ENCODE measurements around the gene TNN.
"Not testable (repeated sequence)": the region's sequence is repeated elsewhere in the genome, so short reads cannot be mapped to it uniquely, and the experiment has no call there.

The TNN gene

DNA sequence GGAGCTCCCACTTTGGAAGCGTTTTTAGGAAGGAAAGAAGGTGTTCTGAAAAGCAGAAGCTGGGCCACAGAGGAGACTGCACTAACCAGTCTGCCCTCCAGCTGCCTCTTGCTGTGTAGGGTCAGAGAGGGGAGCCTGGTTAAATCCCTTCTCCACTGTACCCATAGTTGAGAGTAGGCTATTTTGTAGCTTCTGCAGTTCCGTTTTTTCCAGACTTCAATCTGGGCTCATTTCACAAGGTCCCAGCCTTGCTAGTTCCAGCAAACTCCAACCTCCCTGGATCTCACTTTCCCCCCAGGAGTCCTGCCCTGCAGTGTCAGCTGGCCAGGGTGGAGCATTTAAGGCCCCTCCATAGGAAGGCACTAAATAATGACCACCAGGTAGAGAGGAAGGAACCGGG is 11.0 kb downstream of the TNN start:
- FAIRE-seq (no peak), DNase-seq (ENCODE audit: insufficient read length, low spot score) (no peak)
- TF ChIP-seq POLR2A (IDR thresholded peaks at IDR 0.05; ENCODE audit: low read depth, low read length), result no peak

DNA sequence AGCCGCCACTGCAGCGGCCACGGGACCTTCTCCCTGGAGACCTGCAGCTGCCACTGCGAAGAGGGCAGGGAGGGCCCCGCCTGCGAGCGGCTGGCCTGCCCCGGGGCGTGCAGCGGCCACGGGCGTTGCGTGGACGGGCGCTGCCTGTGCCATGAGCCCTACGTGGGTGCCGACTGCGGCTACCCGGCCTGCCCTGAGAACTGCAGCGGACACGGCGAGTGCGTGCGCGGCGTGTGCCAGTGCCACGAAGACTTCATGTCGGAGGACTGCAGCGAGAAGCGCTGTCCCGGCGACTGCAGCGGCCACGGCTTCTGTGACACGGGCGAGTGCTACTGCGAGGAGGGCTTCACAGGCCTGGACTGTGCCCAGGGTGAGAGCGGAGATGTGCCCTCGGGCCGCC is 11.7 kb downstream of the TNN start:
- FAIRE-seq (no peak), DNase-seq (ENCODE audit: insufficient read length, low spot score) (no peak)
- no peak for TF ChIP-seq POLR2A (IDR thresholded peaks at IDR 0.05; ENCODE audit: low read depth, low read length)

DNA sequence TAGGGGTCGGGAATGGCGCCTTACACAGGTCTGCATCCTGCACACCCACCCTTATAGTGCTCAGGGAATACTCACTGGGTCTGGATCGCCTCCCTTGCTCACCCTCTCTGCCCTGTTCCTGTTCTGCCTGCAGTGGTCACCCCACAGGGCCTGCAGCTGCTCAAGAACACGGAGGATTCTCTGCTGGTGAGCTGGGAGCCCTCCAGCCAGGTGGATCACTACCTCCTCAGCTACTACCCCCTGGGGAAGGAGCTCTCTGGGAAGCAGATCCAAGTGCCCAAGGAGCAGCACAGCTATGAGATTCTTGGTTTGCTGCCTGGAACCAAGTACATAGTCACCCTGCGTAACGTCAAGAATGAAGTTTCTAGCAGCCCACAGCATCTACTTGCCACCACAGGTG is 12.4 kb downstream of the TNN start:
- TF ChIP-seq POLR2A (IDR thresholded peaks at IDR 0.05; ENCODE audit: low read depth, low read length), result no peak
- no peak for DNase-seq (ENCODE audit: insufficient read length, low spot score)
- no peak for FAIRE-seq

DNA sequence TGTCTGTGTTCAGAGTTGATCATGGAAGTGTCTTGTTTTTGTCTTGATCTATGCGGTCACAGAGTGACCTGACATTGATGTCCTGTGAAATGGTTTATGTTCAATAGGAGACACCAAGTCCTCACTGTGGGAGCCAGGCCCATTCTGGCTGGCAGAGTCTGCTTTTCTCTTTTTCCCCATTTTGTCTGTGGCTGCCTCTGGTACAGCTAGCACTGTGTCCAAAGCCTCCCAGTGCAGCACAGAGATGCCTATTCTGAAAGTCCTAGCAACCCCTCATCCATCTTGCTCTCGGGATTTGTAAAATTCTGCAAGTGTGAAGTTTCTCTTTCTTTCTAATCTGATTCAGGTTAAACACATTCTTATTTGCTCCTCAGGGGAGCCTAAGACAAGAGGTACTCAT is 14.3 kb downstream of the TNN start:
- DNase-seq (ENCODE audit: insufficient read length, low spot score) (no peak), FAIRE-seq (no peak)
- no peak for TF ChIP-seq POLR2A (IDR thresholded peaks at IDR 0.05; ENCODE audit: low read depth, low read length)

DNA sequence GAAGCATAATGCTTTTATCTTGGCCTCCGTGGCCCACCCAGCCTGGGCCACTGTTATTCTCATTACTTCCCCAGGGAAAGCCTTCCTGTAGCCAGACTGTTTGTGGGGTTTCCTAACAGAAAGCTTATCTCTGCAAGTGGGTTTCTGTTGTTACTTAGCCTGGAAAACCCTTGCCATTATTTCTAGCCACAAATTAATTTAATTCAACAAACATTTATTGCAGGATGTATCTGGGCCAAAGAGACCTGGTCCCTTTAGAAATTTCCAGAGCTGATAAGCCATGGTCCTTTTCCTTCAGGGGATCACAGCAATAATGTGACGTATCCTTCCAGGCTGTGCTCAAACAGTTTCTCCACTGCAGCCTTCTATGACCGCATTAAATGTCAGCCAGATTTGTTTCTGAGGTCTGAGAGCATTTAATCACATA is 20.9 kb downstream of the TNN start:
- DNase-seq (ENCODE audit: insufficient read length, low spot score), result no peak
- no peak for TF ChIP-seq POLR2A (IDR thresholded peaks at IDR 0.05; ENCODE audit: low read depth, low read length)
- FAIRE-seq, result no peak

DNA sequence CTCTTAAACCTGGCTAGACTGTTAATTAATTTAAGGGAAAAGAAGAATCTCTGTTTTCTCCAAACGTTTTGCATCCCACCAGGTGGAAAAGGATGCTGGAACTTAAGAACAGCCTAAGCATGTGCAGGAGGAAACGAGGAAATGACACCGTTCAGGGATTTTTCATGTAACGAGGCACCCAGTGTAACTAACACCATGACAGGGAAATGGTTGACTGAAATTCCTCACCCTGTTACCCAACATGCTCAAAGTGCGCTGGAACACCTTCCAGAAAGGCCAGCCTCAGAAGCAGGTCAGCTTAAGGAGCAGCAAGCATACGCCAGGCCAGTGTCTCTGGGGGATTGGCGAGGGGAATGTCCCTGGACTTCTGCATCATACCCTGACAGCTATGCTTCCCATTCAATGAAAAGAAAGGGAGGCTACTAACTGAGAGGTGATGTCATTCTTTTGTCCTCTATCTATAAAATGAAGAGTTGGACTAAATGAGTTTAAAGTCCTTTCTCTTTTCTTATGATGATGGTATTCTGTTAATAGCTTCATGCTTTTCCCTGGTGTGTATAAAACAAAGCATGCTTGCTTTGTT is 21.6 kb downstream of the TNN start:
- no peak for TF ChIP-seq POLR2A (IDR thresholded peaks at IDR 0.05; ENCODE audit: low read depth, low read length)
- no peak for FAIRE-seq
- no peak for DNase-seq (ENCODE audit: insufficient read length, low spot score)

DNA sequence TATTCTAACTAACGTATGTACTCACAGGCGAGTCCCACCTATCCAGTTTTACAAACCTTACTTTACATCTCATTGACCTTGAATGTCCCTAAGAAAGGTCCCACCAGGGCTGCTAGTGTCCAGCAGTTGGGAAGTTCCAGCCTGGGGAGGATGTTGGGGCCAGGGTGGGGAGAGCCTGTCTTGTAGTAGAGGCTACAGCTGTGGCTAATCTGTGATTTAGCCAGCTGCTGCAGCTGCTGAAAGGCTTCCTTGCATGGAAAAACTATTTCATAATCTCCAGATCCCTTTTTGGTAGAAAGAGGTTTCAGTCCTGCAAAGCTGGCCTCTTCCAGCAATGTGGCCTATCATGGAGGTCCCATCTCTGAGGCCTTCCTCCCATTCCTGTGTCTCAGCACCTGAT is 23.1 kb downstream of the TNN start:
- TF ChIP-seq POLR2A (IDR thresholded peaks at IDR 0.05; ENCODE audit: low read depth, low read length), result no peak
- DNase-seq (ENCODE audit: insufficient read length, low spot score) (no peak), FAIRE-seq (no peak)

DNA sequence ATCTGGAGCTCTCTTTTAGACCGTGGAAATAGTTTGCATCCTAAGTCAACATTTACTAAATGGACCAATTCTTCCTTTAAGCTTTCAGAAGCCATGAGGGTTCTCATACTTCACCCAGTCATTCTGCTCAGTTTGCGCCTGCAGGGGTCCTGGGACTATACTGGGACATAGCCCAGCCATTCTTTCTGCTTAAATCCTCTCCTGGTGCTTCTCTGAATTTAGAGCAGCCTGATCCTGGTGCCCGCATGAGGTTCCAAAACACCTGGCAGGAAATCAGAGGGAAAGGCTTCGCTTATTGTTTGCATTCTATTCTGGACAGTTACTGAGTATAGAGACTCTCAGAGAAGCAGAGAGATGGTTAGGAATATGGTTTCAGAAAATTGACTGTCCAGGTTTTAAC is 27.0 kb downstream of the TNN start:
- FAIRE-seq (no peak), DNase-seq (ENCODE audit: insufficient read length, low spot score) (no peak)
- no peak for TF ChIP-seq POLR2A (IDR thresholded peaks at IDR 0.05; ENCODE audit: low read depth, low read length)

DNA sequence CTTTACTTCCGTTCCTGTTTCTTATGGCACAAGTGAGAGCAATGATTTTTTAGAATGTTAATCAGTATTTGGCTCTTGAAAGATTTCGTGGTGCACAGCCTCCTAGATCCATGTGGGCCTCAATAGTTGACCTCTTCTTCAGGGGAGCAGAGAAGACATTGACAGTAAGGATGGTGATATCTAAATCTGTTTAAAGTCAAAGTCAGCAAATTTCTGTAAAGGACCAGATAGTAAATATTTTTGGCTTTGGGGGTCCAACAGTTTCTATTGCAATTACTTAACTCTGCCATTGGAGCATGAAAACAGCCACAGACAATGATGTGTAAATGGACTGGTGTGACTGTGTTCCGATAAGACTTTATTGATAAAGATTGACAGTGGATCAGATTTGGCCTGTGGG is 27.4 kb downstream of the TNN start:
- no peak for DNase-seq (ENCODE audit: insufficient read length, low spot score)
- FAIRE-seq, result no peak
- TF ChIP-seq POLR2A (IDR thresholded peaks at IDR 0.05; ENCODE audit: low read depth, low read length), result no peak

DNA sequence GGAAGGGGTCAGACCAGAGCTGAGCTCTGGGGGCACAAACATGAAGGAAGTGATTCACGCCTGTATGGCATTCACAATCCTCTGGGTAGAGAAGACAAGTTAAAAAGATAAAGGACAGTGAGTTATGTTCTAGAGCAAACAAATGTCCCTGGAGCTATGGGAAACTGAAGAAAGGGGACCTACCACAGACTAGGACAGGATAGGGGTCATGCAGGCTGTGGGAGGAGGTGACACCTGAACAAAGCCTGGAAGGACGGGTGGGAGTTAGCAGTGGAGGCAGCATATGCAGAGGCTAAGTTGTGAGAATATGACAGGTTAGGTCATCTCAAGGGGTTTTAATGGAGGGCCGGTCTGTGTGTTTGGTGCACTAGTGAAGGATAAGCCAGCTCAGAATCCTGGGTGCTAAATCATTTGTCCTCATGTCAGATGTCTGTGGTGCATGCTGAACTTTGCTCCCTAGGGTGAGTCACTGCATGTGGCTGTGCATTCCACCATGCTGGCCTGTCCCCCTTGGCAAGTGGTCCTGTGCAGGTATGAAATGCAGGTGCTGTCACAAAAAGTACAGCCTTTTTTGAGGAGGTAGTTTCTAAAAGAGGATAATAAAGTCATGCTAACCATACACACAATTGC is 28.5 kb downstream of the TNN start:
- DNase-seq (ENCODE audit: insufficient read length, low spot score) (no peak), FAIRE-seq (no peak)
- TF ChIP-seq POLR2A (IDR thresholded peaks at IDR 0.05; ENCODE audit: low read depth, low read length), result no peak

DNA sequence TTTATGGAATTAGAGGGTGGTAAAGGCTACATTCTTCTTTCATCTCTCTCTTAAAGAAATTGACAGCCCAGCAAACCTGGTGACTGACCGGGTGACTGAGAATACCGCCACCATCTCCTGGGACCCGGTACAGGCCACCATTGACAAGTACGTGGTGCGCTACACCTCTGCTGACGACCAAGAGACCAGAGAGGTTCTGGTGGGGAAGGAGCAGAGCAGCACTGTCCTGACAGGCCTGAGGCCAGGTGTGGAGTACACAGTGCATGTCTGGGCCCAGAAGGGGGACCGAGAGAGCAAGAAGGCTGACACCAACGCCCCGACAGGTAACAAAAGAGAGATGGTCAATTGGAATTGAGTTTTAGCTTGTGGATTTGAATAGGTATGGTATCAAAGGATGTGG is 29.7 kb downstream of the TNN start:
- DNase-seq (ENCODE audit: insufficient read length, low spot score) (no peak), FAIRE-seq (no peak)
- TF ChIP-seq POLR2A (IDR thresholded peaks at IDR 0.05; ENCODE audit: low read depth, low read length), result no peak

DNA sequence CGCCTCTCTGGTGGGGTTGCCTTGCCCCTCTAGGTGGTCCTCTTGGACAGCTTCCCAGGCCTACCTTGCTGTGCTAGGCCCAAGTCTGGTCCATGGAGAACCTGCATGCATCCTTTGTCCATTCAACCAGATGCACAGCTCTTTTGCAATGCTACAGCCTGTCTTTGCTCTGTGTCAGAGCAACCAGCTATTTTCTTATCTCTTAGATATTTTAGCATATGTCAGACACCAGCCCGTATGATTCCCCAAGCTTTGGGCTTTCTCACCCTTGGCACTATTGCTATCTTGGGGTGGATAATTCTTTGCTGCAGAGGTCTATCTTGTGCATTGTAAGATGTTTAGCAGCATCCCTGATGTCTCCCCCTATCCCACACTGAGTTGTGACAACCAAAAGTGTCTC is 32.3 kb downstream of the TNN start:
- no peak for FAIRE-seq
- TF ChIP-seq POLR2A (IDR thresholded peaks at IDR 0.05; ENCODE audit: low read depth, low read length), result no peak
- no peak for DNase-seq (ENCODE audit: insufficient read length, low spot score)

DNA sequence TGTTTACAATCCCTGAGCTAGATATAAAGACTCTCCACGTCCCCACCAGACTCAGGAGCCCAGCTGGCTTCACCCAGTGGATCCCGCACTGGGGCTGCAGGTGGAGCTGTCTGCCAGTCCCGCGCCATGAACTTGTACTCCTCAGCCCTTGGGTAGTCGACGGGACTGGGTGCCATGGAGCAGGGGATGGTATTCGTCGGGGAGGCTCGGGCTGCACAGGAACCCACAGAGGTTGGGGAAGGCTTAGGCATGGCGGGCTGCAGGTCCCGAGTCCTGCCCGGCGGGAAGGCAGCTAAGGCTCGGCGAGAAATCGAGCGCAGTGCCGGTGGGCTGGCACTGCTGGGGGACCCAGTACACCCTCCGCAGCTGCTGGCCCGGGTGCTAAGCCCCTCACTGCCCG is 34.5 kb downstream of the TNN start:
- DNase-seq (ENCODE audit: insufficient read length, low spot score); FAIRE-seq: not testable (repeated sequence)

DNA sequence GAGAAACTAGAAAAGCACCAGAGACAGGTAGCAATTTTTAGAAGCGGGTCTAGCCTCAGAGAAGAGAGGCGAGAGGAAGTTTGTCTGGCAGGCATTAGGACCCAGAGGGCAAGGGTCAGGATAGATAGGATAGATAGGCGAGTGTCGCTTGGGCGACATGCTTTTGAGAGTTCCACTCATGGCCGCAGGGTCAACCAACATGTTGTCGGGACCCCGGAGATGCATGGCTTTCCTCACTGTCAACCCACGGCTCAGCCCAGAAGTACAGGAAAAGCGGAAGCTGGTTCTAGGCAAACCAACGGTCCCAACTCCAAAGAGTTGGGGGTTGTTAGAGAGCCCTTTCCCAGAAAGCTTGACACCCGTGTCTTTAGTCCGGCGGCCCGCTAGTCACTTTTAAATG is 38.9 kb downstream of the TNN start:
- not testable (repeated sequence) for FAIRE-seq; DNase-seq (ENCODE audit: insufficient read length, low spot score)

DNA sequence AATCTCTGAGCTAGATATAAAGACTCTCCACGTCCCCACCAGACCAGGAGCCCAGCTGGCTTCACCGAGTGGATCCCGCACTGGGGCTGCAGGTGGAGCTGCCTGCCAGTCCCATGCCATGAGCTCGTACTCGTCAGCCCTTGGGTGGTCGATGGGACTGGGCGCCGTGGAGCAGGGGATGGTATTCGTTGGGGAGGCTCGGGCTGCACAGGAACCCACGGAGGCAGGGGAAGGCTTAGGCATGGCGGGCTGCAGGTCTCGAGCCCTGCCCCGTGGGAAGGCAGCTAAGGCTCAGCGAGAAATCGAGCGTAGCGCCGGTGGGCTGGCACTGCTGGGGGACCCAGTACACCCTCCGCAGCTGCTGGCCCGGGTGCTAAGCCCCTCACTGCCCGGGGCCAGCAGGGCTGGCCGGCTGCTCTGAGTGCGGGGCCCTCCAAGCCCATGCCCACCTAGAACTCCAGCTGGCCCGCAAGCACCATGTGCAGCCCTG is 40.7 kb downstream of the TNN start:
- not testable (repeated sequence) for DNase-seq (ENCODE audit: insufficient read length, low spot score); FAIRE-seq

DNA sequence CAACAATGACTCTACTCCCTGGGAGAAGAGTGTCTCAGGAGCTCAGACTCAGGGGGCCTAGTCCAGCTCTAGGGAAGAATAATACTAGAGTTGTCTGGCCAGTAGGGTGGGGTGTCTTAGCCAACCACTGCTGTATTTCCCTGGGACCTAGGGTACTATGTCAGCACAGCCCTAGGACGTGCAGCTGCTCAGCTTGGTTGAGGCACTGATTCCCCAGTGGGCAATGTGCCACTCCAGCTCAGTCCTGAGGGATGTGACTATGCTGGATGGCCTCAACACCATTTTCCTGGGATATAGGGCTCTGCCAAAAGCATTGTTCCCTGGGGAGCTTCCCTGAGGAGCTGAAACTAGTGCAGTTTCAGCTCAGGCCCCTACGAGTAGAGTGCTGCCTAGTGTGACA is 47.4 kb downstream of the TNN start:
- no peak for DNase-seq (ENCODE audit: insufficient read length, low spot score)
- TF ChIP-seq POLR2A (IDR thresholded peaks at IDR 0.05; ENCODE audit: low read depth, low read length), result no peak
- no peak for FAIRE-seq
